Activated CD4-positive, alpha-beta T cell treated with anti-CD3 and anti-CD28 coated beads, Interleukin-2, Interleukin-4, amounts not matched to agents 100 ng/mL and 50 ng/mL, durations not matched to agents 16 hours and 8 hours (primary cell): ENCODE measurements around the gene RAB11FIP5.
"Not testable (repeated sequence)": the region's sequence is repeated elsewhere in the genome, so short reads cannot be mapped to it uniquely, and the experiment has no call there.

Source experiments
- DNase-seq: peaks from one replicate; pipeline ENCODE4 v3.0.0-alpha.2; 2020; ENCODE audit warnings: low spot score

Gene RAB11FIP5, protein sequence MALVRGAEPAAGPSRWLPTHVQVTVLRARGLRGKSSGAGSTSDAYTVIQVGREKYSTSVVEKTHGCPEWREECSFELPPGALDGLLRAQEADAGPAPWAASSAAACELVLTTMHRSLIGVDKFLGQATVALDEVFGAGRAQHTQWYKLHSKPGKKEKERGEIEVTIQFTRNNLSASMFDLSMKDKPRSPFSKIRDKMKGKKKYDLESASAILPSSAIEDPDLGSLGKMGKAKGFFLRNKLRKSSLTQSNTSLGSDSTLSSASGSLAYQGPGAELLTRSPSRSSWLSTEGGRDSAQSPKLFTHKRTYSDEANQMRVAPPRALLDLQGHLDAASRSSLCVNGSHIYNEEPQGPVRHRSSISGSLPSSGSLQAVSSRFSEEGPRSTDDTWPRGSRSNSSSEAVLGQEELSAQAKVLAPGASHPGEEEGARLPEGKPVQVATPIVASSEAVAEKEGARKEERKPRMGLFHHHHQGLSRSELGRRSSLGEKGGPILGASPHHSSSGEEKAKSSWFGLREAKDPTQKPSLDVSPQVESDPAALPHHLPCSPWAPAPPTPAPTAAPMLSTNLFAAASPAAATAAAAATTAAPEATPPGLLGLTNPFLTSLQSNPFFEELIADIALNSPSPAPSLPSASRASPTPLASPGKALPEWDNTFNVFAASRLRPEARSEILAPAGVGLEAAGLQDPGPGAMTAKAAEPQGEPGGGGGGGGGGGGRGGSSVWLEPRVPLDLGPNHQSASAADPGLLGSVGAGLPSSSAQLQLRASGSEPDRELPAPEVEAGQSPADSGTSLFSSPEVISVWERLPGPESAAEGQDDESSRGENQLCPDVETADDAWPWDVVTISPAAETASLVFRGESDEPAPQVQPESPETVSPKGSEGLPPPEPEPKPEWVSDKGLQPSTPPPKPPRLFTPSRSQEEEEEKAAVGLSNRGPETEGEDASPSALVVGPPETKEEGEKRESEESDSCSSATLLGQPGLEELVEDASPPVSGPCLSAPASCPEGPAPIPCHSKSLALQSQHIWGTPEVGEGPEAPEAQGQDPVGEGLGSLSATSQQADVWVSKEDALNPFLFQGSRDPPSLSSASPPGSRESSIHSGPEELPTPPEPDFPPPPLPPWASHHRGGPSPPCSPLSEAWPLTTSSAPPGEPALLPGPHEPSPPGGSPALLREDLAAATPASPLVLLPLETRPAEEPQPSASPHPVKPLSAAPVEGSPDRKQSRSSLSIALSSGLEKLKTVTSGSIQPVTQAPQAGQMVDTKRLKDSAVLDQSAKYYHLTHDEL (N-terminal part only)

DNA sequence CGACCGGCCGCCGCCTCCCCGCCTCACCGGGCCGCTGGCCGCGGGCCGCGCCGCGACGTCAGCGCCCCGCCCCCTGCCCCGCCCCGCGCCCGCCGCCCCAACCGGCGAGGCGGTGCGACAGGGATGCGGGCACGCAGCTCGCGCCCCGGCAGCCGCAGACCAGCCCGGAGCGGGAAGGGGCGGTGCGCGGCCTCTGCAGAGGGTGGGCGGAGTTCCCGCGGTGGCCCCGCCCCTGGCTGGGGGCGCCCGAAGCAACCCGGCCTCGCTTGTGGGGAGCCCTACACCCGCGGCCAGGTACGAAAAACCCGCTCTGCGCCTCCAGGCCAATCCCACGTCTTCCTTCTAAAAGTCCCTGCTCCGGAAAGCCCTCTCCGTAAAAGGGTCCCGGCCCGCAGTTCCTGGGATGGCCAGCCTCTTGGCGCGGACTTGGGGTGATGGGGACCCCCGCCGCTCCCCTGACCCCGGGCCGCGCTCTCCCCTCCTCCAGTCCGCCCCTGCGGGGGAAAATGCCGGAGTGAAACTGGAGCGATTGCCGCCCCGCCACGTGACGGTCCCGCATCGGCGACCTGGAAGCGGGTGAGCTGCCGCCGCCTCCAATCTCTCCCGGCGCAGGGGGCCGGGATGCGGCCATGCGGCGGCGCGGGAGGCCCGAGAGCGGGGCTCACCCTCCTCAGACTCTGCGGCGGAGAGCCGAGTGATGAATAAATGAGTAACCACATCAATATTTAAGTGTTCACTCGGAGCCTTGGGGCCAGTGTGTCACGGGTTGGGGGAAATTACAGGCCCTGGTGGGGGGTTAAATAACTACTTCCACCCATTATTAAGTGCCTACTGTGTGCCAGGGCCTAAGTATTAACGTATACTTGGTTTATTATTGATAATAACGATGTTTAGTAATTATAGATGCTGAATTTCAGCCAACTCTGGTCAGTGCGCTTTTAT is at the start of gene RAB11FIP5:
Gene RAB11FIP5 (minus strand): TSS at position 36 of the 942 bp plus-strand sequence. CDS start 171 bp downstream, outside the sequence.
- peak; percentile 66 for DNase-seq

DNA sequence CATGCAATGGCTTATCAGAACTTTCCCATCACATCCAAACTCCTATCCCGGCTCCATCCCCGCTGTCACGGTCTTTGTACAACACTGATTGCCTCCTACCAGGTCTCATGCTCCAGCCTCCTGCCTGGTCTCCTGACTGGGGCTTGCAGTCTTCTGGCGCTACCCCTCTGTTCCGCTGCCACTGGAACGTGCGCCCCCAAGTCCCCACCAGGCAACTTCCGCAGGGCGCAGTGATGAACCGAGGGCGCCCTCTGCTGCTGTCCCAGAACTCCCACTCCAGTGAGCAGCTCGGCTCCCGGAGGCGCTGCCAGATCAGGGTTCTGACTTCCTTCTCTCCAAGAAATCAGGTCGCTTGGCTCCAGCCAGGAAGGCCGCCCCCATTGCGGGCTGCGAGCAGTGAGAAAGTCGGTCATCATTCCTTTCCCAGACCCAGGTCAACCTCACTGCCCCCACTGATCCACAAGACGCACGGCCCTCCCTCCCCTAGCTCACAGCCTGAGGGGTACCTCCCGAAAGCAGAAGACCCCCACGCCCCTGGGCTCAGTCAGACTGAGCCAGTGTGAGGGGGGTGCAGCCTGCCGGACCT is 43.9 kb upstream of the RAB11FIP5 start:
- DNase-seq = no peak

GRCh38 chr2:73142937-73143336 is 30.2 kb upstream of the RAB11FIP5 start:
- no peak for DNase-seq

- no peak for DNase-seq
Observed at GRCh38 chr2:73141896-73142295, 29.1 kb upstream of the RAB11FIP5 start.

DNA sequence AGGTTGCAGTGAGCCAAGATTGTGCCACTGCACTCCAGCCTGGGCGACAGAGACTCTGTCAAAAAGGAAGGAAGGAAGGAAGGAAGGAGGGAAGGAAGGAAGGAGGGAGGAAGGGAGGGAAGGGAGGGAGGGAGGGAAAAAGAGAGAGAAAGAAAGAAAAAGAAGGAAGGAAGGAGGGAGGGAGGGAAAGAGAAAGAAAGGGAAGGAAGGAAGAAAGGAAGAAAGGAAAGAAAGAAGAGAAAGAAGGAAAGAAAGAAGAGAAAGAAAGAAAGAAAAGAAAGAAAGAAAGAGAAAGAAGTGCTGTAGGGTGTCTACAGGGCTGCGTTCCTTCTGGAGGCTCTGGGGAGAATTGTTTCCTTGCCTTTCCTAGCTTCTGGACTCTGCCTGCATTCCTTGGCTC is 22.5 kb upstream of the RAB11FIP5 start:
- DNase-seq = no peak

DNA sequence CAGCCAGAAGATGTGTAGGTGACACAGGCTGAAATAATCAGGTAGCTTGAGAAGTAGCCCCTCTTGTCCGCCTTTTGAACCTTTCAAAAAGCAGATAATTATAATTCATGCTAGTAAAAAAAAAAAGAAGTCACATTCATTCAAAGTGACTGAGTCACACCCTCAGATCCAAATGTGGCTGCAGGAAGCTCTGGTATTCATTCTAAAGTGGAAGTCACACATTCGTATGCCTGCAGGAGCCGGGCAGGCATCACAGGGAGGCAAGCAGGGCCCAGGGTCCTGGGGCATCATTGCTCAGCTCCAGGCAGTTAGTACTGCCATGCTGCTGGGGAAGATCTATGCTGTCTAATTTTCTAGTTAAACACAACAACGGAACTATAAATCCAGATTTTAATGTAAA is 21.7 kb upstream of the RAB11FIP5 start:
- no peak for DNase-seq

- no peak for DNase-seq
Observed at GRCh38 chr2:73133566-73134197, 20.9 kb upstream of the RAB11FIP5 start.

- DNase-seq = no peak
Observed at GRCh38 chr2:73131807-73132206, 19.1 kb upstream of the RAB11FIP5 start.

- DNase-seq = no peak
Observed at GRCh38 chr2:73130790-73131189, 18.0 kb upstream of the RAB11FIP5 start.

DNA sequence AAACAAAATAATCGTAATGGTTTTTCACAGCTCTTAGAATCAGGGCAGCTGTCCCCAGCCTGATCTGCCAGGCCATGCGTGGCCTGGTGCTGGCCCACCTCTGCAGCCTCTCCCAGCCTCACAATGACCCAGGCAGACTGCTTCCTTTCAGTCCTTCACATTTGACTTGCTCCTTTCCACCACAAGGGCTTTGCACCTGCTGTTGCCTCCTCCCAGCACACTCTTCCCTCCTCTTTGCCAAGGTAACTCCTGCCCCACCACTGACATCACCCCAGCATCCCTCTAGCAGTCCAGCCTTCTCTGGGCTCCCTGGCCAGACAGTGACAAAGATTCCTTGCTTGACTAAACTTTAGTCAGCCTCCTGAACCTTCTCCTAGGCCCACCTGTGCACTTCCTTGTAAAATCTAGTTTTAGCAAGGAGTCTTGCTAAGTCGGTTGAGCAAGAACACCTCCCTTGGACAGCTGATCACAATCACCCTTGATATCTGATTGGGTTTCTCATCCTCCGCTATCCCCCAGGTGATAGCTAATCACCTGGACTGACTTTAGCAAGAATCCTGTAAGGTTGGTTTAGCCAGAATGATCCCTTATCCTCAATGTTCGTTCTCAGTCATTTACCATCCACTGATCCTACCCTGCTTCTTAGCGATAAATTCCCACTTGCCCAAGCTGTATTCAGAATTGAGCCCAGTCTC is 16.2 kb upstream of the RAB11FIP5 start:
- DNase-seq = no peak

DNA sequence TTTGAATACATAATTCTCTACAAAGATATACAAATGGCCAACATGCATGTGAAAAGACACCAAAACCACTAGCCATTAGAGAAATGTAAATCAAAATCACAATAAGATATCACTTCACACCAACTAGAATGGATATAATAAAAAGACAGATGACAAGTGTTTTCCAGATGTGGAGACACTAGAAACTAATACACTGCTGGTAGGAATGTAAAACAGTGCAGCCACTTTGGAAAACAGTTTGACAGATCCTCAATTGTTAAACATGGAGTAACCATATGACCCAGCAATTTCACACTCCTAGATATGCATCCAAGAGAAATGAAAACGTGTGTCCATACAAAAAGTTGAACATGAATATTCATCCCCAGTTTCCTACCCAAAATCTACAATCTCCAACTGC is 9.8 kb upstream of the RAB11FIP5 start:
- no peak for DNase-seq

DNA sequence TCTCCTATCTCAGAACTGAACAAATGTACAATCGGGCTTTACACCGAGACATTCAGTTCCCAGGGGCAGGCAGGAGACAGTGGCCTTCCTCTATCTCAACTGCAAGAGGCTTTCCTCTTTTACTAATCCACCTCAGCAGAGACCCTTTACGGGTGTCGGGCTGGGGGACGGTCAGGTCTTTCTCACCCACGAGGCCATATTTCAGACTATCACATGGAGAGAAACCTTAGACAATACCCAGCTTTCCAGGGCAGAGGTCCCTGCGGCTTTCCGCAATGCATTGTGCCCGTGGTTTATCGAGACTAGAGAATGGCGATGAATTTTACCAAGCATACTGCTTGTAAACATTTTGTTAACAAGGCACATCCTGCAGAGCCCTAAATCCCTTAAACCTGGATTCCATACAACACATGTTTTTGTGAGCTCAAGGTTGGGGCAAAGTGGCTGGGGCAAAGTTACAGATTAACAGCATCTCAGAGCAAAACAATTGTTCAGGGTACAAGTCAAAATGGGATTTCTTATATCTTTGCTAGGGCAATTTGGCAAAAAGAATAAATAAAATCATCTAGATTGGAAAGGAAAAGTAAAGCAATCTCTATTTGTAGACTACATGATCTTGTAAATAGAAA is 7.0 kb upstream of the RAB11FIP5 start:
- DNase-seq = not testable (repeated sequence)

DNA sequence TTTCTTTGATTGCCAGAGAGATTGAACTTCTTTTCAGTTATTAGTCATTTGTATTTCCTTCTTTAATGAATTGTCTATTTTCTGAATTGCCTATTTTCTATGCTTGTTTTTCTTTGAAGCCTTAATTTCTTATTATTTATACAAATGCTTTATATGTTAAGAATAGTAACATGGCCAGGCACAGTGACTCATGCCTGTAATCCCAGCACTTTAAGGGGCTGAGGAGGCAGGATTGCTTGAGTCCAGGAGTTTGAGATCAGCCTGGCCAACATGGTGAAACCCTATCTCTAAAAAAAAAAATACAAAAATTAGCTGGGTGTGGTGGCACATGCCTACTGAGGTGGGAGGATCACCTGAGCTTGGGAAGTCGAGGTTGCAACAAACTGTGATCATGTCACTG is 4.7 kb upstream of the RAB11FIP5 start:
- no peak for DNase-seq

DNA sequence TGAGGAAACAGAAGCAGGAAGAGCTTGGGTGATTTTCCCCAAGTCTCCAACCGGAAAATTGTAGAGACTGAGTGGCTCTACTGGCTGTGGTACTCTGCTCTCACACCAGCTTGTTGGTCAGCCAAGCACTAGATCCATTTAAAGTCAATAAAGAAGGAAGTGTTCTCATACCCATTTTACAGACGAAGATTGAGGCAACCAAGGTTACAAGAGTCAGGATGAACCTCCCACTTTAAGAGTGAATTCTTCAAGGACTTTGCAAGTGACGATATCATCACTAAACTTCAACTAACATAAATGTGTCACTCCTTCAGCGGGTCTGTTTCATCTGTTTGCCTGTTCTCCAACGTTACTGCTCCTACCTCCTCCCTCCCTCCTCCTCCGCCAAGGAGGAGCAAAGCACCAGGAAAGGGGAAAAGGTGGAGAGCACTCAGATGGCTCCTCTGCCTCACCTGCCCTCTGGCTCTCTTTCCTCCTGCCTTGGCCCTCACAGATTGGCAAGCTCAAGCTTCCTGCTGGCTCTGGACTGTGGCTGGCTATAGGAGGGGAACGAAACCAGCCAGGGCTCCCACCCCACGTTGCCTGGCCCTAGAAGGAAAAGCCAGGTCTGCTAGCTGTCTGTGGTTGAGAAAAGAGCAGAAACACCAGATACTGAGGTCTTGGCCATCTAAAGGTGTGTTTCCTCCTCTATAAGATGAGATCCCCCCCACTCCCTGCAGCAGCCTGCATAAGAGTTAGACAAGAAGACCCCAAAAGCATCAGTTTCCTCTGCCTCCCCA is 3.6 kb upstream of the RAB11FIP5 start:
- no peak for DNase-seq

GRCh38 chr2:73114273-73114867 is 1.6 kb upstream of the RAB11FIP5 start:
- DNase-seq = no peak

- DNase-seq = no peak
Observed at GRCh38 chr2:73112026-73112912, 479 bp downstream of the RAB11FIP5 start.
